SK-N-SH treated with all-trans-retinoic acid at 6 μM for 48 hours (cell line): ENCODE results near the gene FAF2.

Experiments used
- ARNTL ChIP-seq: fragments of 450-650 bp; formaldehyde crosslinking; IDR thresholded peaks from 2 replicates; pipeline ENCODE4 v1.5.0; 2020; ENCODE audit warnings: low read depth, mild to moderate bottlenecking, moderate library complexity, borderline replicate concordance
- BACH2 ChIP-seq: fragments of 250-450 bp; sonication (Bioruptor Pico); IDR thresholded peaks from 2 replicates; pipeline ENCODE4 v1.9.0; 2021; ENCODE audit warnings: mild to moderate bottlenecking, borderline replicate concordance
- CSDC2 ChIP-seq: fragments of 250-450 bp; sonication (Bioruptor Pico); IDR thresholded peaks from 2 replicates; pipeline ENCODE4 v1.5.0; 2020; ENCODE audit warnings: mild to moderate bottlenecking, moderate library complexity
- PATZ1 ChIP-seq: fragments of 250-450 bp; sonication (Bioruptor Pico); IDR thresholded peaks from 2 replicates; pipeline ENCODE4 v1.8.0; 2020; ENCODE audit warnings: mild to moderate bottlenecking, moderate library complexity, borderline replicate concordance
- PPARA ChIP-seq: fragments of 250-450 bp; sonication (Bioruptor Pico); IDR thresholded peaks from 2 replicates; pipeline ENCODE4 v1.5.0; 2020; ENCODE audit warnings: mild to moderate bottlenecking, borderline replicate concordance
- RARB ChIP-seq: fragments of 250-450 bp; sonication (Bioruptor Pico); IDR thresholded peaks from 2 replicates; pipeline ENCODE4 v1.8.0; 2021; ENCODE audit warnings: mild to moderate bottlenecking, moderate library complexity
- SNAI2 ChIP-seq: fragments of 250-450 bp; sonication (Bioruptor Pico); IDR thresholded peaks from 2 replicates; pipeline ENCODE4 v1.5.0; 2020; ENCODE audit warnings: mild to moderate bottlenecking, moderate library complexity
- ZFP3 ChIP-seq: fragments of 250-450 bp; sonication (Bioruptor Pico); IDR thresholded peaks from 2 replicates; pipeline ENCODE4 v1.5.0; 2020; ENCODE audit warnings: mild to moderate bottlenecking, moderate library complexity
- ZFP30 ChIP-seq: fragments of 450-650 bp; formaldehyde crosslinking; IDR thresholded peaks from 2 replicates; pipeline ENCODE4 v1.5.0; 2022; ENCODE audit warnings: mild to moderate bottlenecking, moderate library complexity
- ZNF565 ChIP-seq: fragments of 450-650 bp; formaldehyde crosslinking; conservative IDR thresholded peaks from 2 replicates; pipeline ENCODE4 v1.5.0; 2020; ENCODE audit warnings: low read depth, mild to moderate bottlenecking, moderate library complexity
- ZNF70 ChIP-seq: fragments of 450-650 bp; formaldehyde crosslinking; IDR thresholded peaks from 2 replicates; pipeline ENCODE4 v1.5.0; 2020; ENCODE audit warnings: mild to moderate bottlenecking, moderate library complexity
- ZNF8 ChIP-seq: fragments of 450-650 bp; formaldehyde crosslinking; IDR thresholded peaks from 2 replicates; pipeline ENCODE4 v1.5.0; 2020; ENCODE audit warnings: mild to moderate bottlenecking, moderate library complexity
- TF ChIP-seq, protein P1 (sequence below): fragments of 250-450 bp; sonication (Bioruptor Pico); IDR thresholded peaks from 2 replicates; pipeline ENCODE4 v1.5.1; 2020; ENCODE audit warnings: low read depth, mild to moderate bottlenecking, moderate library complexity
- TF ChIP-seq, protein P2 (sequence below): fragments of 250-450 bp; sonication (Bioruptor Pico); IDR thresholded peaks from 2 replicates; pipeline ENCODE4 v1.5.1; 2021; ENCODE audit warnings: mild to moderate bottlenecking, moderate library complexity

- TF ChIP-seq RARB (CRISPR knock-in tag): no peak
- TF ChIP-seq, protein P1, sequence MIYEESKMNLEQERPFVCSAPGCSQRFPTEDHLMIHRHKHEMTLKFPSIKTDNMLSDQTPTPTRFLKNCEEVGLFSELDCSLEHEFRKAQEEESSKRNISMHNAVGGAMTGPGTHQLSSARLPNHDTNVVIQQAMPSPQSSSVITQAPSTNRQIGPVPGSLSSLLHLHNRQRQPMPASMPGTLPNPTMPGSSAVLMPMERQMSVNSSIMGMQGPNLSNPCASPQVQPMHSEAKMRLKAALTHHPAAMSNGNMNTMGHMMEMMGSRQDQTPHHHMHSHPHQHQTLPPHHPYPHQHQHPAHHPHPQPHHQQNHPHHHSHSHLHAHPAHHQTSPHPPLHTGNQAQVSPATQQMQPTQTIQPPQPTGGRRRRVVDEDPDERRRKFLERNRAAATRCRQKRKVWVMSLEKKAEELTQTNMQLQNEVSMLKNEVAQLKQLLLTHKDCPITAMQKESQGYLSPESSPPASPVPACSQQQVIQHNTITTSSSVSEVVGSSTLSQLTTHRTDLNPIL: no peak
- TF ChIP-seq SNAI2 (CRISPR knock-in tag): no peak
- no peak for TF ChIP-seq ZNF8 (CRISPR knock-in tag)
- no peak for TF ChIP-seq BACH2 (CRISPR knock-in tag)
- no peak for TF ChIP-seq PATZ1 (CRISPR knock-in tag)
- no peak for TF ChIP-seq CSDC2 (CRISPR knock-in tag)
- no peak for TF ChIP-seq PPARA (CRISPR knock-in tag)
- TF ChIP-seq ZNF565 (CRISPR knock-in tag): no peak
- TF ChIP-seq, protein P2, sequence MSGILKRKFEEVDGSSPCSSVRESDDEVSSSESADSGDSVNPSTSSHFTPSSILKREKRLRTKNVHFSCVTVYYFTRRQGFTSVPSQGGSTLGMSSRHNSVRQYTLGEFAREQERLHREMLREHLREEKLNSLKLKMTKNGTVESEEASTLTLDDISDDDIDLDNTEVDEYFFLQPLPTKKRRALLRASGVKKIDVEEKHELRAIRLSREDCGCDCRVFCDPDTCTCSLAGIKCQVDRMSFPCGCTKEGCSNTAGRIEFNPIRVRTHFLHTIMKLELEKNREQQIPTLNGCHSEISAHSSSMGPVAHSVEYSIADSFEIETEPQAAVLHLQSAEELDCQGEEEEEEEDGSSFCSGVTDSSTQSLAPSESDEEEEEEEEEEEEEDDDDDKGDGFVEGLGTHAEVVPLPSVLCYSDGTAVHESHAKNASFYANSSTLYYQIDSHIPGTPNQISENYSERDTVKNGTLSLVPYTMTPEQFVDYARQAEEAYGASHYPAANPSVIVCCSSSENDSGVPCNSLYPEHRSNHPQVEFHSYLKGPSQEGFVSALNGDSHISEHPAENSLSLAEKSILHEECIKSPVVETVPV (CRISPR knock-in tag): no peak
- no peak for TF ChIP-seq ARNTL (CRISPR knock-in tag)
- no peak for TF ChIP-seq ZFP3
- no peak for TF ChIP-seq ZNF70
- TF ChIP-seq ZFP30 (CRISPR knock-in tag): no peak
These were observed 67.2 kb downstream of the FAF2 start for GRCh38 chr5:176515396-176515795.
